Karpas-422 (cell line): ENCODE results near the gene OPN1MW2. TPM values are rescaled to one million over a fixed set of nuclear protein-coding genes. Genes with fewer than 3 reads are reported as not detected.
"Not testable (repeated sequence)": the region's sequence is repeated elsewhere in the genome, so short reads cannot be mapped to it uniquely, and the experiment has no call there.

Experiments used
- DNase-seq: peaks from one replicate; pipeline ENCODE4 v3.0.0-alpha.2; 2015
- H2AFZ ChIP-seq: fragments of 200-600 bp; sonication (generic); 2 replicates; pipeline ENCODE4 v1.6.1; 2014; ENCODE audit warnings: antibody characterized with exemption, low read length, mixed read lengths
- H3K27ac ChIP-seq: fragments of 200-600 bp; sonication (generic); 2 replicates; pipeline ENCODE4 v1.5.1; 2014; ENCODE audit warnings: mild to moderate bottlenecking, low read length, moderate library complexity
- H3K27me3 ChIP-seq: fragments of 200-600 bp; sonication (generic); 2 replicates; pipeline ENCODE4 v1.6.1; 2014; ENCODE audit warnings: low read length, mixed read lengths
- H3K36me3 ChIP-seq: fragments of 200-600 bp; sonication (generic); 2 replicates; pipeline ENCODE4 v1.6.1; 2014; ENCODE audit warnings: low read length, mixed read lengths; ENCODE audit not compliant: insufficient read depth
- H3K4me1 ChIP-seq: fragments of 200-600 bp; sonication (generic); 2 replicates; pipeline ENCODE4 v1.6.1; 2014; ENCODE audit warnings: mild to moderate bottlenecking, low read length, mixed read lengths
- H3K4me2 ChIP-seq: fragments of 200-600 bp; sonication (generic); 2 replicates; pipeline ENCODE4 v1.6.1; 2014; ENCODE audit warnings: low read length, low read depth, mild to moderate bottlenecking; ENCODE audit not compliant: poor library complexity, severe bottlenecking
- H3K4me3 ChIP-seq: fragments of 200-600 bp; sonication (generic); 2 replicates; pipeline ENCODE4 v1.5.1; 2014; ENCODE audit warnings: mild to moderate bottlenecking, antibody characterized with exemption, low read length, mixed read lengths
- H3K79me2 ChIP-seq: fragments of 200-600 bp; sonication (generic); 2 replicates; pipeline ENCODE4 v1.6.1; 2014; ENCODE audit warnings: mild to moderate bottlenecking, low read length, mixed read lengths
- H3K9ac ChIP-seq: fragments of 200-600 bp; sonication (generic); 2 replicates; pipeline ENCODE4 v1.6.0; 2014; ENCODE audit warnings: low read length
- H3K9me2 ChIP-seq: fragments of 200-600 bp; sonication (generic), shearing (Covaris generic); replicated peaks from 2 replicates; pipeline ENCODE4 v1.6.0; 2014; ENCODE audit warnings: mild to moderate bottlenecking, low read length, moderate library complexity; ENCODE audit not compliant: insufficient read depth
- H3K9me3 ChIP-seq: fragments of 300-700, 200-600 bp; sonication (generic); 2 replicates; pipeline ENCODE4 v1.6.1; 2014; ENCODE audit warnings: low read length, mixed read lengths
- H4K20me1 ChIP-seq: fragments of 200-600 bp; sonication (generic); 2 replicates; pipeline ENCODE4 v1.6.1; 2014; ENCODE audit warnings: mild to moderate bottlenecking, antibody characterized with exemption, low read length, low read depth; ENCODE audit not compliant: insufficient read depth
- total RNA-seq: library from RNA; depleted of rRNA; stranded (reverse); fragments of >200 nt; shearing (Covaris generic); gene quantifications from 2 replicates; pipeline ENCODE4 v1.2.3, GENCODE V29; 2014; ENCODE audit warnings: low replicate concordance

Gene OPN1MW2
- total RNA-seq, 1 experiment from 2014 or later, result not detected

GRCh38 chrX:154239982-154240503 is 20.5 kb downstream of the OPN1MW2 start:
- not testable (repeated sequence) for H3K9me2 ChIP-seq, H3K36me3 ChIP-seq, H3K9me3 ChIP-seq, H3K27ac ChIP-seq, H3K4me2 ChIP-seq, H3K4me1 ChIP-seq, H3K9ac ChIP-seq, H4K20me1 ChIP-seq, H3K4me3 ChIP-seq, H3K27me3 ChIP-seq, H3K79me2 ChIP-seq, H2AFZ ChIP-seq
- peak; percentile 27 for DNase-seq

- not testable (repeated sequence) for H3K79me2 ChIP-seq, H3K4me2 ChIP-seq, H2AFZ ChIP-seq, H3K36me3 ChIP-seq, DNase-seq, H4K20me1 ChIP-seq, H3K27ac ChIP-seq, H3K4me1 ChIP-seq, H3K4me3 ChIP-seq, H3K27me3 ChIP-seq, H3K9me2 ChIP-seq, H3K9ac ChIP-seq, H3K9me3 ChIP-seq
Observed at GRCh38 chrX:154247377-154248045, 28.0 kb downstream of the OPN1MW2 start.

GRCh38 chrX:154248076-154248475 is 28.5 kb downstream of the OPN1MW2 start:
- not testable (repeated sequence) for H3K9me2 ChIP-seq, H3K9me3 ChIP-seq, H3K4me3 ChIP-seq, H4K20me1 ChIP-seq, DNase-seq, H3K27ac ChIP-seq, H3K36me3 ChIP-seq, H2AFZ ChIP-seq, H3K4me2 ChIP-seq, H3K4me1 ChIP-seq, H3K27me3 ChIP-seq, H3K79me2 ChIP-seq, H3K9ac ChIP-seq

- not testable (repeated sequence) for H2AFZ ChIP-seq, H3K4me1 ChIP-seq, H3K9ac ChIP-seq, H3K4me2 ChIP-seq, H3K9me3 ChIP-seq, H3K9me2 ChIP-seq, DNase-seq, H3K27me3 ChIP-seq, H3K4me3 ChIP-seq, H3K36me3 ChIP-seq, H4K20me1 ChIP-seq, H3K79me2 ChIP-seq, H3K27ac ChIP-seq
Observed at GRCh38 chrX:154257282-154257681, 37.7 kb downstream of the OPN1MW2 start, which contains the start of gene OPN1MW3. OPN1MW3 (plus strand) TSS chrX:154257582; CDS start chrX:154257620, 38 bp downstream.

GRCh38 chrX:154258711-154259110 is 39.2 kb downstream of the OPN1MW2 start:
- H3K9ac ChIP-seq, H3K9me2 ChIP-seq, H4K20me1 ChIP-seq, H3K36me3 ChIP-seq, H3K27ac ChIP-seq, DNase-seq, H3K4me2 ChIP-seq, H3K9me3 ChIP-seq, H3K4me1 ChIP-seq, H3K4me3 ChIP-seq, H3K79me2 ChIP-seq, H2AFZ ChIP-seq, H3K27me3 ChIP-seq: not testable (repeated sequence)

GRCh38 chrX:154263072-154263471 is 43.5 kb downstream of the OPN1MW2 start:
- not testable (repeated sequence) for H2AFZ ChIP-seq, H3K27ac ChIP-seq, H3K79me2 ChIP-seq, H3K4me3 ChIP-seq, H3K36me3 ChIP-seq, H3K9me2 ChIP-seq, H3K4me2 ChIP-seq, DNase-seq, H3K4me1 ChIP-seq, H3K9me3 ChIP-seq, H3K27me3 ChIP-seq, H4K20me1 ChIP-seq, H3K9ac ChIP-seq

- H4K20me1 ChIP-seq, DNase-seq, H3K9me3 ChIP-seq, H3K4me3 ChIP-seq, H3K79me2 ChIP-seq, H3K4me2 ChIP-seq, H3K36me3 ChIP-seq, H3K4me1 ChIP-seq, H3K27ac ChIP-seq, H3K27me3 ChIP-seq, H3K9me2 ChIP-seq, H2AFZ ChIP-seq, H3K9ac ChIP-seq: not testable (repeated sequence)
Observed at GRCh38 chrX:154269245-154269644, 49.7 kb downstream of the OPN1MW2 start.
